ENCODE results near the gene GAGE10.
"Not testable (repeated sequence)": the region's sequence is repeated elsewhere in the genome, so short reads cannot be mapped to it uniquely, and the experiment has no call there.

DNA sequence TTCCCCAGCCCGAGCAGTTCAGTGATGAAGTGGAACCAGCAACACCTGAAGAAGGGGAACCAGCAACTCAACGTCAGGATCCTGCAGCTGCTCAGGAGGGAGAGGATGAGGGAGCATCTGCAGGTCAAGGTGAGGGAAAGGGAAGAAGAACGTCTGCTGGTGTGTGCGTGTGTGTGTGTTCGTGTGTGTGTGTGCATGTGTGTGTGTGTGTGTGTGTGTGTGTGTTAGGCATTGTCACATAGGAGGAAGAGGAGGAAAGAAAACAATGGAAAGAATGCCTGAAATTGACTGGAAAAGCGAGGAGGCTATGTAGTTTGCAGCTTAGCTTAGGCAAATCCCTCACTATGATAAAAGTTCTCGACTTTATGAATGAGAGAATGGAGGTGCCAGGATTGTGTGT lies 20.3 kb downstream of the GAGE10 start:
- TF ChIP-seq CTCF (conservative IDR thresholded peaks at IDR 0.05 in 1 of 2, IDR thresholded peaks at IDR 0.05 in 1 of 2; ENCODE audit: extremely low read depth in 1 of 2, insufficient read depth in 1 of 2, low read depth in 1 of 2, low read length in 2 of 2); EZH2 (IDR thresholded peaks at IDR 0.05; ENCODE audit: borderline replicate concordance, low read length): not testable (repeated sequence)
